HFFc6 (cell line): ENCODE measurements around the gene MYD88. TPM values are rescaled to one million over a fixed set of nuclear protein-coding genes. Genes with fewer than 3 reads are reported as not detected.

Experiments used
- DNase-seq: peaks from one replicate; pipeline ENCODE4 v3.0.0-alpha.2; 2018
- H3K27ac Mint-ChIP-seq: 2 replicates; pipeline ENCODE4 v1.8.0; 2020; ENCODE audit warnings: mild to moderate bottlenecking, mixed read lengths
- H3K27me3 Mint-ChIP-seq: 2 replicates; pipeline ENCODE4 v1.8.0; 2021; ENCODE audit warnings: mild to moderate bottlenecking, moderate library complexity, mixed read lengths; ENCODE audit not compliant: insufficient read depth
- H3K36me3 Mint-ChIP-seq: 2 replicates; pipeline ENCODE4 v1.8.0; 2021; ENCODE audit warnings: low read depth, mixed read lengths
- H3K4me1 Mint-ChIP-seq: 2 replicates; pipeline ENCODE4 v1.8.0; 2020; ENCODE audit warnings: low read depth, mixed read lengths
- H3K4me3 Mint-ChIP-seq: 2 replicates; pipeline ENCODE4 v1.8.0; 2020; ENCODE audit warnings: mild to moderate bottlenecking, moderate library complexity, mixed read lengths
- H3K9me3 Mint-ChIP-seq: 2 replicates; pipeline ENCODE4 v1.8.0; 2020; ENCODE audit warnings: mild to moderate bottlenecking, mixed read lengths
- CTCF ChIP-seq: fragments of 200-600 bp; sonication (generic); IDR thresholded peaks from 2 replicates; pipeline ENCODE4 v1.5.0; 2021; ENCODE audit warnings: antibody characterized with exemption, mild to moderate bottlenecking
- total RNA-seq, 6 experiments: library from RNA; stranded (reverse); fragmentation: NEBNext Ultra II Directional; extraction: Animal tissue kit (Norgen Biotek cat#: 25700); gene quantifications; 2 replicates in 1 of 6; 3 replicates in 5 of 6; pipeline ENCODE4 v1.2.3, GENCODE V29; 2021

MYD88 gene
- total RNA-seq, 6 experiments from 2014 or later = 25.1 to 31.9 (median 28.4) TPM

GRCh38 chr3:38102444-38102814, 36.0 kb upstream of the MYD88 start:
- no peak for TF ChIP-seq CTCF
- Mint-ChIP-seq H3K4me3 (no peak overlapping the region), H3K9me3 (peaks cover 15% of the 10 kb centered on the region), H3K4me1 (no peaks in the 10 kb centered on the region), H3K27me3 (peaks cover 27% of the 10 kb centered on the region), H3K27ac (no peak overlapping the region), H3K36me3 (peaks cover 9% of the 10 kb centered on the region; the same call in 1 of the 2 replicates)
- no peak for DNase-seq

GRCh38 chr3:38105525-38105924, 32.9 kb upstream of the MYD88 start:
- Mint-ChIP-seq H3K27ac (no peak overlapping the region), H3K4me3 (no peak overlapping the region), H3K36me3 (peaks cover 9% of the 10 kb centered on the region; the same call in 1 of the 2 replicates), H3K4me1 (no peaks in the 10 kb centered on the region), H3K27me3 (peaks cover 8% of the 10 kb centered on the region), H3K9me3 (peaks cover 15% of the 10 kb centered on the region)
- DNase-seq = no peak
- TF ChIP-seq CTCF = no peak

GRCh38 chr3:38107911-38108648, 30.4 kb upstream of the MYD88 start:
- no peaks in the 10 kb centered on the region for H3K4me1 Mint-ChIP-seq
- H3K4me3 Mint-ChIP-seq = no peak overlapping the region
- no peak for DNase-seq
- H3K36me3 Mint-ChIP-seq = peaks cover 9% of the 10 kb centered on the region; the same call in 1 of the 2 replicates
- peaks cover 4% of the 10 kb centered on the region for H3K27me3 Mint-ChIP-seq
- no peak for TF ChIP-seq CTCF
- no peak overlapping the region for H3K27ac Mint-ChIP-seq
- peaks cover 15% of the 10 kb centered on the region for H3K9me3 Mint-ChIP-seq

- no peak overlapping the region for H3K27ac Mint-ChIP-seq
- peaks cover 9% of the 10 kb centered on the region; the same call in 1 of the 2 replicates for H3K36me3 Mint-ChIP-seq
- TF ChIP-seq CTCF = no peak
- no peaks in the 10 kb centered on the region for H3K4me1 Mint-ChIP-seq
- H3K27me3 Mint-ChIP-seq = peaks cover 9% of the 10 kb centered on the region
- no peak for DNase-seq
- H3K9me3 Mint-ChIP-seq = peaks cover 15% of the 10 kb centered on the region
- H3K4me3 Mint-ChIP-seq = no peak overlapping the region
These were observed 29.5 kb upstream of the MYD88 start for GRCh38 chr3:38108649-38109579.

GRCh38 chr3:38109580-38110313, 28.7 kb upstream of the MYD88 start:
- no peak for TF ChIP-seq CTCF
- H3K36me3 Mint-ChIP-seq = peaks cover 9% of the 10 kb centered on the region; the same call in 1 of the 2 replicates
- H3K27ac Mint-ChIP-seq = no peak overlapping the region
- H3K4me3 Mint-ChIP-seq = no peak overlapping the region
- no peak for DNase-seq
- peaks cover 13% of the 10 kb centered on the region for H3K27me3 Mint-ChIP-seq
- H3K9me3 Mint-ChIP-seq = peaks cover 12% of the 10 kb centered on the region
- no peaks in the 10 kb centered on the region for H3K4me1 Mint-ChIP-seq
